Transverse colon (tissue), 4 donors: ENCODE data around the gene WNT5A.

Experiments
- POLR2A ChIP-seq: fragments of 450-650 bp; IDR thresholded peaks from one replicate; pipeline ENCODE4 v1.6.1; 2016; ENCODE audit warnings: antibody characterized with exemption, mild to moderate bottlenecking, moderate library complexity
- POLR2AphosphoS5 ChIP-seq, 3 donors: sonication (generic); formaldehyde crosslinking; IDR thresholded peaks; one replicate each; pipeline ENCODE4 v1.6.1; 2016; ENCODE audit warnings: antibody characterized with exemption in 3 of 3
- TF ChIP-seq, protein P1 (sequence below), 5 experiments: fragments of 200-600 bp in 3 of 5; fragments of 450-650 bp in 2 of 5; sonication (generic) in 3 of 5; IDR thresholded peaks; 1 replicate in 2 of 5; 2 replicates in 3 of 5; pipeline ENCODE4 v1.5.1; 2016 to 2017; ENCODE audit warnings: antibody characterized with exemption in 5 of 5, inconsistent platforms in 3 of 5, mild to moderate bottlenecking in 2 of 5, moderate library complexity in 1 of 5

DNA sequence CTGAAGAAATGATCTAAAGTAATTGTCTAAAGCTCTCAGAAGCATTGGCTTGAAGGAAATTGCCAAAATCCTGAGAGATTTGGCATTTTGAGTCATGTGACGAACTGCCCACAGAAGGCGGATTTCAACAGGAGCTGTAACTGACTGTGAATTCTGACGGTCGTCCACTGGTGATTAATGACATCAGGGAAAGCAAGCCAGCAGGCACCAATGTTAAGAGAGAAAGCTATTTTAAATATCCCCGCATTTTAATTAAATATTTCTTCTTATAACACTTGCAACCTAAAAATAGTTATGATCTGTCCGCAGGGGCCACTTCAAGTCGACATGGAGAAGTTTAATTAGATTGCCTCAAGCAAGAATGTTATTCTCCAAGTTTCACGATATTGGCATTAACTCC is 51.6 kb downstream of the WNT5A start:
- TF ChIP-seq POLR2A (no peak), POLR2AphosphoS5 (IDR thresholded peaks at IDR 0.05) (no peak)
- TF ChIP-seq, protein P1, sequence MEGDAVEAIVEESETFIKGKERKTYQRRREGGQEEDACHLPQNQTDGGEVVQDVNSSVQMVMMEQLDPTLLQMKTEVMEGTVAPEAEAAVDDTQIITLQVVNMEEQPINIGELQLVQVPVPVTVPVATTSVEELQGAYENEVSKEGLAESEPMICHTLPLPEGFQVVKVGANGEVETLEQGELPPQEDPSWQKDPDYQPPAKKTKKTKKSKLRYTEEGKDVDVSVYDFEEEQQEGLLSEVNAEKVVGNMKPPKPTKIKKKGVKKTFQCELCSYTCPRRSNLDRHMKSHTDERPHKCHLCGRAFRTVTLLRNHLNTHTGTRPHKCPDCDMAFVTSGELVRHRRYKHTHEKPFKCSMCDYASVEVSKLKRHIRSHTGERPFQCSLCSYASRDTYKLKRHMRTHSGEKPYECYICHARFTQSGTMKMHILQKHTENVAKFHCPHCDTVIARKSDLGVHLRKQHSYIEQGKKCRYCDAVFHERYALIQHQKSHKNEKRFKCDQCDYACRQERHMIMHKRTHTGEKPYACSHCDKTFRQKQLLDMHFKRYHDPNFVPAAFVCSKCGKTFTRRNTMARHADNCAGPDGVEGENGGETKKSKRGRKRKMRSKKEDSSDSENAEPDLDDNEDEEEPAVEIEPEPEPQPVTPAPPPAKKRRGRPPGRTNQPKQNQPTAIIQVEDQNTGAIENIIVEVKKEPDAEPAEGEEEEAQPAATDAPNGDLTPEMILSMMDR (IDR thresholded peaks at IDR 0.05): no peak
